T-helper 2 cell treated with Interferon-gamma antibody and Interleukin-4, amounts not matched to agents 100 ng/mL and 5 ng/mL, for 36 hours (primary cell): ENCODE results near the gene SPAG16. TPM values are rescaled to one million over a fixed set of nuclear protein-coding genes. Genes with fewer than 3 reads are reported as not detected.

Experiments used
- intact Hi-C: fragments of 100-400 bp; cut with micrococcal nuclease; formaldehyde crosslinking; loops from one replicate; pipeline ENCODE4 v1.15.1; 2023
- total RNA-seq: library from RNA; stranded (reverse); gene quantifications from 2 replicates; pipeline ENCODE4 v1.2.3, GENCODE V29; 2022

SPAG16 gene
- total RNA-seq = 10.0 and 11.0 TPM in 2 replicates

DNA sequence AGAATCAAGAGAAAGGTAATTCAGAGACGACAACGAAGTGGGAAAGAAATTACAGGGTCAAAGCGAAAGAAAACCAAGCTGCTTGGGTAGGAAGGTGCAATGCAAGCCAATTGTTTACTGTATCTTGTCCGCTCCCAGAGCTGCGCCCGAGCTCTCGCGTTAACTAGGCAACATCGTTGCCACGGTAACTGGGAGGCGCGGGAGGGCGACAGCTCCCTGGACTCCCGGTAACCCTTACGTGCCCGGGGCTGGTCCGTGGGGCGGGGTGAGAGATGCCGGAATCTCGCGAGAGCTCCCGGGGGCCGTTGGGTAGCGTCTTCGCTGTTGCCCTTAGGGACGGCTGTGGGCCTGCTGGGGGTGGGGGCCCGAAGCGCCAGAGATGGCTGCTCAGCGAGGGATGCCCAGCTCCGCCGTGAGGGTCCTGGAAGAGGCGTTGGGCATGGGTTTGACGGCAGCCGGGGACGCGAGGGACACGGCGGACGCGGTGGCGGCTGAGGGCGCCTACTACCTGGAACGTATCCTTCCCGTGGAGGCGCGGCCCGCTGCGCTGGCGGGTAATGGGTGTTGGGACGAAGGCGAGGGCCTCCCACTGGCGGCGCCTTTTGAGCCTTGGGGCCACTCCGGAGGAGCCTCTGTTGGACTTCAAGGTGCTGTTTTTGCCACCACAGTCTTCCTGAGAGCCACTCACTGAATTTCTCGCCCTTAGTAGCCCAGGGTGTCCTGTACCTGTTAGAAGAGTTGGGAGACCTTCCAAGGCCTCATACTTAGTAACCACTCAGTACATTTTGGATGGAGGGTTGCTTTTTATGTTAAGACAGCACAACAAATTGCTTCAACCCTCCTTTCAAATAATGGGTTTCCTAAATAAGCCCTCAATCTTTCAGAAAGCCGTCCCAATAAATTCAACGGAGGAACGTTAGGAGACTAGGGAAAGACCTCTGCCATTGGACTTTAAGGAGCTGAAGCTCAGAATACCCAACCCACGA, at the start of gene SPAG16:
Gene SPAG16, plus strand, starts transcription at position 360 of the 986 bp plus-strand sequence.
- intact Hi-C loops = loop anchor here (1.0 to 2.0 kb wide), 4 partner anchors 32 to 1525 kb away; partner anchors contain the start of genes BARD1 and IKZF2

DNA sequence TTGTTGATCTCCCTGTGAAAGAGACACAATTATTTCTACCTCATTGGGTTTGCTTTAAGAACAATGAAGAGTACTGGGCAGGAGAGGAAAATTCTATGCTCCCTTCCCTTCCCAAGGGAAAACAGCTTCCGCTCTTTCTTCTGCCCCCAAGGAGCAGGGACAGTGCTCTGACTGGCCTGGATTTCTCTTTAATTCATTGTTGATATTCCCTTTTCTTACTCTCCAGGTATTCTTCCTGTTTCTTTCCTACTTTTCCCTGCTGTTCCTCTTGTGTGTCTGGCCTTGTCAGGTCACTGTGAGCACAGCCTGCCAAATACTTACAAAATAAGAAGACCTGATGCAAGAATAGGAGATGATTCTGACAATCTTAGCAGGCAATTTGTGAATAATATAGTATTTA, 49.6 kb upstream of the SPAG16 start:
- intact Hi-C loops = loop anchor here (5.0 kb wide), 1 partner anchor 82 kb away; the partner anchor contains the start of gene IKZF2

DNA sequence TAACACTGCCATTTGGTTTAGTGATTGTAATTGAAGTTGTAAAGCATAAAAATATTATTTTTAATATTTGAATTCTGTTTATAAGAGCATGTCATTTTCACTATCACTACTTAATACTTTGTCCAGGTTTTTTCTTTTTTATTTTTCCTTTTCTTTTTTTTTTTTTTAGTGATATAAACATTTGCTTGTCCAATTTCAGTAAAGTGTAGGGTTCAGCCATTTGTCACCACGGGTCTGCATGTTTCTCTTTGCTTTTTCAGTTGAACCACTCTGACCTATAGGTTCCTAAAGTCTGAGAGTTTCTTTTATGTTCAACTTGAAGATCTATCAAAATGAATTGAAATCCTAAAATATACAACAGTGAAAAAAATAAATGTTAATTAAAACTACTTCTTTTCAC, 48.5 kb upstream of the SPAG16 start:
- intact Hi-C loops = no loop called here

DNA sequence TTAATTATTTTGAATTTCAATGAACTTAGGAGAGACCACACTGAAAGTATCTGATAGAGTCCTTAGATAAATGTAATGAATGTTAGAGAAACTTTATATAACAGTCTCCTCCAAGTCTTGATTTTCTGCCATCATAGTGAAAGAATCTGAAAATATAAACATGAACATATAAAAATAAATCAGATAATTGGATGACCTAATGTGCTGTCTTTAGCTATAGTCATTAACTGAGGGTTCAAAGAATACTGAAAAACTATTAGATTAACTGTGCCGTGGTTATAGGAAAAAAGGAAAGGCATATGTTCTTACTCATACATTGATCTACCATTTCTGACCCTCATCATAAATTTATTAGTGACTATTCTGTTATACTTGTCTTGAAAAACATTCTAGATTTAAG, 47.0 kb upstream of the SPAG16 start:
- intact Hi-C loops = no loop called here

DNA sequence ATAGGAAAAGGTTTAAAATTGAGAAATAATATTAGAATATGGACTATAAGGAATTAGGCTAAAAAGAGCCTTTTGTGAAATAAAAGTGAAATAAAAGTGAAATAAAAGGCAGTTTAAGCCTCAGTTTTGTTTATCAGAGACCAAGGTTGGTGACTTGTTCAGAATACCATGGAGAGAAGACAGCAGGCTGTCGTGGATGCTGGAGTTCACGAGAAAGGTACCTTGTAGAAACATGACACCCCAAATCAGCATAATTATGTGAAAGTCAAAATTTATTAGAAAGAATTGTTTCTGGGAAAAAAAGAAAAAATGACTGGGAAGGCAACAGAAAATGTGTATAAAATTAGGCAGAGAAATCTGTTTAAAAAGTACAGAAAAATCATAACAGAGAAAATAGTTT, 46.5 kb upstream of the SPAG16 start:
- intact Hi-C loops = no loop called here

DNA sequence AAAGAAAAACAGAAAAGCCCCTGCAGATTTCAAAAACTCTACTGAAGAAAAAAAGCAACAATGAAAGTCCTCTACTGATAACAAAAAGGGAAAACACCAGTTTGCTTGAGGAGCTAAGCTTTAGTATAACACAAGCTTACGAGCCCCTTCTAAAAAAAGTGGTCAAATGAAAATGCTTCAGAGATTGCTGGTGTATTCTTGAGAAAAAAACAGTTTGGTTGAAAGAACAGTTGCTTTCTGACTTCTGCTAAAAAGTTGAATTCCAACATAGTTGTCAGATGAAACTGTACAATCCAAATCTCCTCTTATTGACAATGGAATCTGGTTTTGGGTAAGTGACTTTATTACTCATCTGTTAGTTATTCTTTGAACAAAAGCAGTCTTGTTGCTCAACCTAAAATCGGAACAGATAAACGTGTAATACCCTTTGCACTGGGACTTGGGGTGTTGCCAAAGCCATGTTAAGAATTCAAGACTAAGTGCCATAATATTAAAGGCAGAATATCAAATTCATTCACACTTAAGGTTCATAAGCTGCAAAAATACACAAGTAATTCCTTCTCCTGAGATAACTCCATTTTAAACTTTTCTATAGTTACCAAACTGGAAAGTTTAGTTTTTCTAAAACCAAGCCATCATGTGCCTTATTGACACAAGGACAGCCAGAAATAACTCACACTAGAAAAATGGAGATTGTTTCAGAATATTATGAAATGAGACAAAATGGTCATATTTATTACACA, 45.3 kb upstream of the SPAG16 start:
- intact Hi-C loops = no loop called here

DNA sequence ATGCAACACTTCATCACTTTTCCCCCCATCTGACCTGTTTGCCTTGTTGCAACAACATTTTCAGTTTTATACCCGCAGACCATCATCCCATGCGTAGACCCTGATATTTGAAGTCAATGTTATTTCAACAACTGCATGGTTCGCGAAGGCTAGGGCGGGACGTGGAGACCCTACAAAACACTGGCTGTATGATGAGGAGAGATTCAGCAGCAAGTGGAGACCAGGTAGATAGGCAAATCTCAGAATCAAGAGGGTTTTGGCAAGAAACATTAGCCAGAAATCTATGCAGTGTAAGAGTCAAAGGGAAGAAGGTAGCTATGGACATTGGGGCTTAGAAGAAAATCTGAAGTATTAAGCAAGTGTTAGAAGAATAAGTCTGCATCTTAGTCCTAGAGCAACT, 42.4 kb upstream of the SPAG16 start:
- intact Hi-C loops = no loop called here

DNA sequence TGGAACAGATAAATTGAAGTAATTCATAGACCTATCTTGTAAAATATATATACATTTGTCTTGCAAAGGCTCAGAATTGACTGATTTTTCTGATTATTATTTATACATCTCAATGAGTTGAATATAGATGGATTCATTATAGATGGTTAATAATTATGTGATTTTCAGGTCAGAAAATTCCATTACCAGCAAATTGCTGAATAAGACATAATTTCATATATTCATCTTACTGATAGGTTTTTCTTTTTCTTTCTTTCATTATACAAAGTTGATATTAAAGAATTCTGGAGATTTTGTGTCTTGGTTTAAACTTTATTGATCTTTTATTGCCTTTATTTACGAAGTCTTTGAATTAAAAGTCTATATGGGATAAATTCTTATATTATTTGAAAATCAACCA, 41.6 kb upstream of the SPAG16 start:
- intact Hi-C loops = no loop called here

DNA sequence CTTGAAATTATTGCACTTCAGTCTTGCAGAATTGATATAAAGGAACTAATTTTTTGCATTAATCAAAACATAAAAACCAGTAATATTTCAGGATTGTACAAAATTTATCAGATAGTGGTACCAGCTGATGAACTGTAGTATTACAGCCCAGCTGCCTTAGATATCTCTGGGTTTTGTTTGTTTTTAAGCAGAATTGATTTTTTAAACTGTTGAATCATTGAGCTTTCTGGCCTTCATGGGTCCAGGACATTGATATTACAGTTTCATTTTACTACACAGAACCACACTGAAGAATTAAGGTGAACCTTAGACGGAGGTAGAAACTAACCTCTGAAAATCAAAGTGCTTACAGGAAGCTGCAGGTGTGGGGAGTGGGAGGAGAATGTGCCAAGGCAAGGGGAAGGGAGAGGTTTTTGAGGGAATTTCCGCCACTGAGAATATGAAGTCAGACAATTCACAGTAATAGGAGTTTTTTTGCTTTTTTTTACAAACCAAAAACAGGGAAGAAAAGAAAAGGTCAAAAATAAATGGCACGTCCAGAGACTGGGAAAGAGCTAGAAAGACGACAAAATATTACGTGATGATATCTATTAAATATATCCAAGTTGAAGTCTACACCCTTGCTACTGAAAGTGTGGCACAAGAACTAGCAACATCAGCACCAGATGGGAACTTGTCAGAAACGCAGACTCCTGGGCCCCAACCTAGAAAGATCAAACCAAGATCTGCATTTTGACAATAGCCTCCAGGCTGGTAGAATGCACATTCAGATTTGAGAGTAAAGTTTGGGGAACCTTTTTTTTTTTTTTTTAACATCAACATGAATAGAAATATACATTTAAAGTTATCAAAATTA, 40.8 kb upstream of the SPAG16 start:
- intact Hi-C loops = no loop called here

DNA sequence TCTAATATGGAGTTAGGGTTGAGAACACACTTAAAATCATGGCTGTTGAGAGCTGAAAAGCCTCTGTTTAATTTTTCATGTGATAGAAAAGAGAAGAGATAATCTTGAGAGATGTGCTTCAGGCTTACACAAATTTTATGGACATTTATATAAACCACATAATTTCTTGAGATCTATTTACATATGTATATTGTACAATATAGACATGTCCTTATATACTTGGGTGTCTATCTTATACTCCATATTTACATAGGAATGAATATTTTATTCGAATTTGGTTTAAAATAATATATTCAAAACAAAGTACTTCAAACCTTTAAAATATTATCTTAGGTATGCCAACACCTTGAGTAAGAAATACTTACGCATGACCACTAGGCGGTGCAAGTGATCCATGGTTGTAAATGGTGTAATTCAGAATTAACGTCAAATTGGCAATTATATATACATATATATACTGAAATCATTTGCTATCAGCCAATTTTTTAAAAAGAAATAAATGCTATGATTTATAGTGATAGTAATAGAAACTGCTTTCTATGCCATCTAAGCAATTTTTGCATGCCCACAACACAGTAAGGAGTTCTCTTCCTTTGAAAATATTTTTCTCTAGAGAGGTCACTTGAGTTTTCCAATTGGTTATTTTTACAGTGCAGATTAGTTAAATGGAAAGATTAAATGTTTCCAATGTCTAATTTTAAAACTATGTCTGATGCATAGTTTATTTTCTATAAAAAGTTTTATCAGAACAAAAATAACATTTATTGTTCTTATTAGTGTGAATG, 37.6 kb upstream of the SPAG16 start:
- intact Hi-C loops = loop anchor here (1.0 kb wide), 2 partner anchors 383 to 560 kb away; no protein-coding TSS in a partner anchor

DNA sequence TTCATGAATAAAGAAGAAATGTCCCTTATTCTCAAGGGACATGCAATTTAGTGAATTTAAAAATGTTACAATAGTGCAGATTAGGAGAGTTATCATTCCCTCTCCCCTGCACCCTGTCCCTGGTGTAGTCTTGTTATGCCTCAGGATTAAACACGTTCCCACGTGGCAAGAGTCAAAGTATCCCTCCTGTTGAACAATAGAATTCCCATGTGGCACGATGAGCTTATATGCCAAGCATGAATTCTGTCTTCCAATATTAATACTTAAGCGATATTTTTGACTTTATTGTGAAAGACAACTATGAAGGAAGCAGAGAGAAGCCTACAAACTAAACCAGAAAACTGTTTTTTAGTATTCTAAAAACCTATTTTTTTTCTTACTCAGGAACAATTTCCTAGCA, 36.7 kb upstream of the SPAG16 start:
- intact Hi-C loops = no loop called here

DNA sequence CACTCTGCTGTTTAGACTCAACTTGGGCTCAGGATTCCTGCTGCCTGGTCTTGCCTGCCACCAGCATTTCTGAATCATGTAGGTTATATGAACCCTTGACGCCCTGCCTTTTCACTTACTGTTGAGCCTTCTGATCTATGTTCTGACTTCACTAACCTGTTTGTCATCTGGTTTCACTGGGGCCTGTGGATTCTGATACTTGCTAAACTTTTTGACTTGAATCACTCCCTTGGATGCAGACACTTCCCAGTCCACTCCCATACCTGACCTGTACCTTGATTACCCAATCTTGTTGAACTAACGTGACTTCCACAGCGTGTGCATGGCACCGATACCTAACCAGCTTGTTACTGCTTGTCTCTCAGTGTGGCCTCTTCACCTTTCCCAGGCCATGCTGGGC, 35.6 kb upstream of the SPAG16 start:
- intact Hi-C loops = no loop called here

DNA sequence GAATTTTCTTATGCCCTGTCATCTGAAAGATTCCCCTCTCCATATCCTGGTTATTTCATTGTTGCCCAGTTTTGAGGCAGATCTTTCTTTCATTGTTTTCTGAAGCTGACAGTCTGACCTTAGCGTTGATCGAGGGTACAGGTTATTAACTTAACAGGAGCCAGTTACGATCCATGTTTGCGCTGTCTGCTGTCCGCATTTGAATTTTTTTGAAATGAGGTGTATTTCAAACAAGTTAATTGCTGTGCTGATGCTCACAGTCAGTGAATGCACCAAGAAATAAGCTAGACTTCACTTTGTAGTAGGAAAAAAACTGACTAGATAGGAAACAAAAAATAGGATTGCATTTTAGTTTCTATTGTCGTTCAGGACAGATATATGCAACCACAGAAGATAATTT, 34.8 kb upstream of the SPAG16 start:
- intact Hi-C loops = no loop called here

DNA sequence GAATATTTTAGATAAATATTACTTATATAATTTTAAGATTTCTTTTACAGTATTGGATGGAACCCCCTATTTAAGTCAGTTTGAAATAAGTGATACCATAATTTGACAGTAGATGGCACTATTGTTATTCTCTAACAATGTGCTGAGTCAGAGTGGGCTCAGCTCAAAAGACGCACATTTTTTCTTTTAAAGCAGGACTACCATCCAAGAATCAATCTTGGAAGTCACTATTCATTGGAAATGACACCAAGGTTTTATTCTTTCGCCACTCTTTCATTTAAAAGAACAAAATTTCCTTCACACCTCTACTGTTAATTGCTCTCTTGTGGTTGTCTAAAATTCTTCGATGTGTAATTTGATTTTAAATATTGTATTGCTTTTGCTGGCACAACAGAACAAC, 32.6 kb upstream of the SPAG16 start:
- intact Hi-C loops = loop anchor here (1.0 to 2.0 kb wide), 2 partner anchors 33 to 683 kb away; partner anchors contain the start of gene SPAG16

DNA sequence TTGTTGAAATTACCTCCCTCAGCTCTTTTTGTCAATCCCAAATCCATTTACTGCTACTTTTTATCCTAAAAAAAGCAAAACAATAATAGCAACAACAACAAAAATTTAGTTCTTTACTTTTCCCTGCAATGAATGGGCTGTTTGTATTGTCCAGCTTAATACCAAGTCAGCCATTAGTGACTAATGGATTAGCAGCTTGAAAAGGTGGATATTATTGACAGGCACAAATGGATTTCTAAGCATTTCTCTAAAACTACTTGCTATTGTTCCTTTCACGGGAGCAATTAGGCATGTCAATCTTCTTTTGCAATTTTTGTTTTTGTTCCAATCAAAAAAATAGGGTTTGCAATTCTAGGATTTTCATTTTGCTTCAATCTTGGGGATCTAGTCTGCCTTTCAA, 32.1 kb upstream of the SPAG16 start:
- intact Hi-C loops = loop anchor here (2.0 kb wide), 1 partner anchor 33 kb away; the partner anchor contains the start of gene SPAG16

DNA sequence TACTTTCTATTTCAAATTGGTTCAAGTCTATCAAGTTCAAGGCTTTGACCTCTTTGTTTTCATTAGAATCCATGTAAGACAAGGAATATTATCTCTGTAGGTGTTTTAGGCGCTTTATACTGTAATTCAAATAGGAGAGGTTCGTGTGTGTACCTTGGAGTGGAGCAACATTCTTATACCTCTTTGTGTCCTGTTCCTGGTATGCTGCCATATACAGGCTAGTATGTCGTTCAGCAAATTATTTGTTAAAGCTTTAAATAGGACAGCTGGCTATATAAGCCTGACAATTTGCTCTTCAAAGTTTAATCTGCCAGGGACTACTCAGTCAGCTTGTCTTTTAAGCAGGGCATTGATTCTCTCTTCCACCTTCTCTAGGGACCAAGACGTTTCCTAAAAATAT, 31.1 kb upstream of the SPAG16 start:
- intact Hi-C loops = loop anchor here (2.0 kb wide), 1 partner anchor 32 kb away; the partner anchor contains the start of gene SPAG16

DNA sequence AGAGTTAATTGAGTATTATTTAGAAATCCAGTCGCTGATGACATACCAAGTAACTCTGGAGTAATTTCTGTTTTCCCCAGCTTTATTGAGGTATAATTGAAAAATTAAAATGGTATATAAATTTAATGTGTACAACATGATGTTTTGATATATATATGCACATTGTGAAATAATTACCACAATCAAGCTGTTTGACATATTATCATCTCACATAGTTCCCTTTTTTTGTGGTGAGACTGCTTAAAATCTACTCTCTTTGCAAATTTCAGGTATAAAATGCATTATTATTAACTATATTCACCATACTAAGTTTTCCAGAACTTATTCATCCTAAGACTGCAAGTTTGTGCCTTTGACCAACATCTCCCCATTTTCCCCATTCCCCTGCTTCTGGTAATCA, 25.0 kb upstream of the SPAG16 start:
- intact Hi-C loops = no loop called here

DNA sequence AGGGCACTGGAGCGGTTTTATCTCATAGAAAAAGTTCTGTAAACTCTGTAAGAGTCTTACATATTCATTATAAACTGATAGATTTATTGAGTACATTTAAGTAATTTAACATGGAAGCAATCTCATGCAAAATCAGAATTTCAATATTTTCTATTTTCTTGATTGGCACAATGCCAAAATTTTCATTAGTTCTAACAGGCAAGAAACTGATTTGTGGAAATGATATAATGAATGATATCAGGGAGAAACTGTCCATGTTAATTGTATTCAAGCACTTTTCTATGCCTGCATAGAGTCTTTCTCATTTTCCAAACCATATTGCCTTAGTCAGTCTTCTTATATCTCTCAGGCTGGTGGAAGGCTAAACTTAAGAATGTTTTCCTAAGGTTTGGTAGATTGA, 23.0 kb upstream of the SPAG16 start:
- intact Hi-C loops = no loop called here

DNA sequence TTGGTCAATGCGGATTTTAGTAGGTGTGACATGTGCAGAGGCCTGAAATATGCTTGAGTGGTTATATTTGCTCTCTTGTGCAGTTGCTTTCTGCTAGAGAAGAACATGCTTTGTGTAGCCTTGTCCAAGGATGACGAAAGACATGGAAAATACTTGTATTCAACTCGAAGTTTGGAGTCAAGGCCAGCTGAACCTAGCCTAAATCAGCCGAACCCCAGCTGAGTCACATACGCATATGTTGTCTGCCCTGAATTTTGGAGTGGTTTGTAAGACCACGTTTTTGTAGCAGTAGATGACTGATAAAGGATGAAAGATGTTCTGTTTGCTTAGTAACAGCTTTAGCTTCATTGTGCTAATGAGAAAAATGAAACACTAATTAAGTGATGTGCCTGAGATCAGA, 22.5 kb upstream of the SPAG16 start:
- intact Hi-C loops = no loop called here

DNA sequence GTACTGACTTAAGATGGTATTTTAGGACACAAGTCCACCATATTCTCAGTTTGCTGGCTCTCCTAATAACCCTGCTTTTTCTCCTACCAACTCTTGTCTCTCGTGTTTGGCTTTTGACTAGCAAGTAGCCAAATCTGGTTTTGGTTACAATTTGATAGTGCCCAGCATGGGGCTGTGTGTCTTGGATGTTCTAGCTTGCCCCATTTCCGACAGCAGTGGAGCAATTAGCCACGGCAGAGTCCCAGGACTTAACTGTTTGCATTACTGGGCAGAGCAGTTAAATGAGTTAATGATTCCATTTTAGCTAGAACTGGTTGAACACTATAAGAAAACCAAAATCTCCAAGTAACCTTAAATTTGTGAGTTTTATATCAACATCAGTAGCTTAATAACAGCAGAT, 18.6 kb upstream of the SPAG16 start:
- intact Hi-C loops = no loop called here
